ENCODE measurements around the gene MAGI2. TPM values are rescaled to one million over a fixed set of nuclear protein-coding genes. Genes with fewer than 3 reads are reported as not detected.

The MAGI2 gene
- total RNA-seq, 1 experiment from 2014 or later: 1.1 TPM

- DNase-seq (ENCODE audit: extremely low read depth, low read depth): no peak
These were observed 980.4 kb downstream of the MAGI2 start for GRCh38 chr7:78473021-78473420.

- no peak for DNase-seq (ENCODE audit: extremely low read depth, low read depth)
These were observed 980.9 kb downstream of the MAGI2 start for GRCh38 chr7:78472519-78472918.

DNA sequence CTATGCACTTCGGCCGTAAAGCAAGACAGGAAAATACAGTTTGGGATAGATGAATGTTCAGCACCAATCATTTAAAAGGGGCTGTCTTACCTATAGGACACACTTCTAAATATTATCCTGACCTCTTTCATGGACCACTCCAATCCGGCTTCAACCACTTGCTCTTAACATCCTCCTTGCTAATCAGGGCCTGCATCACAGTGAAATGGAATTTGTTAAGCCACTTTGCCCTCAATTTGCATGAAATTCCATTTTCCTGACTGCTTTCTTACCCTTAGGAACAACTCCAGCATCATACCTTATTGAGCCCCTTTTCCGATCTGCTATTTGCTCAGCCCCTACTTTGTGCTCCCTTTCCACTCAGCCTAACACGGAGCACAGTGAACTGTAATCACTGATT, 987.6 kb downstream of the MAGI2 start:
- DNase-seq (ENCODE audit: extremely low read depth, low read depth): no peak

DNA sequence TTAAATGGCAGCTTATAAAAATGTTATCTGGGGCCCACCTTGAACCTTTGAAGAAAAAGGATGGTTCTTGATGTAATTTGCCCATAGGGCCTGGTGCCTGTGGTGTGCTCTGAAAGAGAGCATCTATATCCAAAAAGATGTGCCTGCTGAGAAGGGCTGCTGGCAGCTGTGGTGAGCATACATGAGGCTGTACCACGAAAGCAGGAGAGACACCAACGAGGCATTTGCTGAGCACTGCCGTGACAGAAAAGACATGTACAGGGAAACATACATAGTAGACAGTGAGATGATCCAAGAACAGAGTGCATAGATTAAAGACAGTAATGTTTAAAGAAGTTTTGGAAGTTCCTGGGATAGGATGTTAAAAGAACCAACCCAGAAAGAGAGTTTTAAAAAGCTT, 990.4 kb downstream of the MAGI2 start:
- DNase-seq (ENCODE audit: extremely low read depth, low read depth): no peak

DNA sequence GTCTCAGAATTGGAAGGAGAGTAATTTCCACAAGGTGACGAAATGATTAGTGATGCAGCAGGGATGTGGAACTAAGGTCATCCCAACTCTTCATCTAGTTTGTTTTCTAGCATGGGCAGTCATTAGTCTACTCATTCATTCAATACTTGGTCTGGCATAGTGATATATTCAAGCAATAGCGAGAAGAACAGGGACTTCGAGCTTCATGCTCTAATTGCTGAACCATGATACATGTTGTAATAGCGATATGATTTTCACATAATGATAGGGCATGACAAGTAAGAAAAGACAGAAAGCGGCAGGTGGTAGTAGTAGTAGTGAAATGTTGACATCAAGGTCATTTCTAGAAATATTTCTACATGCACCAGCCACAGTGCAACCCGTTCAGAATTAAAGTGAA, 1002.8 kb downstream of the MAGI2 start:
- DNase-seq (ENCODE audit: extremely low read depth, low read depth): no peak

GRCh38 chr7:78448911-78449310, 1004.6 kb downstream of the MAGI2 start:
- no peak for DNase-seq (ENCODE audit: extremely low read depth, low read depth)

DNA sequence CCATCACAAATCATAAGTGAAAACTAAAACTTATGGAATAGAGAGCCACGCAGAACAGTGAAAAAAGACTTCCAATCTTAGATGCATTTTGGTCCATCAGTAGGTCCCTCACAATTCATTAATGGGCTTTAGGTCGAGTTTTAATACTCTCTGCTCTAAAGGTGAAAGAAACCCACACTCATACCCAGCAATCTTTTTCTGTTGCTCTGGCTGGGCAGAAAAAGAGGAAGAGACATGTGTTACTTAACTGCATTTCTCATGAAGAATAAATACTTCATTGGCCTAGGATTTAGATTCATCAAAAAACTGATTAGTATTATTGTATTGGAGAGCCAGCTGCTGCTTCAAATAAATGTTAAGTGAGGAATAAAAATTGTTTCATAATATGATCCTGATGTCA, 1009.2 kb downstream of the MAGI2 start:
- DNase-seq (ENCODE audit: extremely low read depth, low read depth): no peak

DNA sequence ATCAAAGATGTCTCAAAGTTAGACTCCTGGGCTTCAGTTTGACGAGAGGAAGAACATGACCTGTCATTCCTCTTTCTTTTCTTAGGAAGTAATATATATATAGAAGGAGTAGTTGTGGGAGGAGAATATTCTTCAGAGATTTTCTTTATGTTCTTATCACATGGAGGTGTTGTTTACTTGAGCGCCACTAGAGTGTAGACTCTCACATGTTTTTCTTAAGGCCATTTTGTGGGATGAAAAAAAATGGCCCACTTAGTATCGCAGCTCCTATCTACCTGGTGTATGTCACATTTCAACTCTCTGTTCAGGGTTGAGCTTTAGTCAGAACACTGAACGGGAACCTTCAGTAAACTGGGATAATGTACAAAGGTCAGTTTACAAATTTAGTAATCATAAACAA, 1009.7 kb downstream of the MAGI2 start:
- DNase-seq (ENCODE audit: extremely low read depth, low read depth): no peak

- DNase-seq (ENCODE audit: extremely low read depth, low read depth): no peak
These were observed 1011.7 kb downstream of the MAGI2 start for GRCh38 chr7:78441737-78442136.

GRCh38 chr7:78438433-78438832, 1015.0 kb downstream of the MAGI2 start:
- DNase-seq (ENCODE audit: extremely low read depth, low read depth): no peak

DNA sequence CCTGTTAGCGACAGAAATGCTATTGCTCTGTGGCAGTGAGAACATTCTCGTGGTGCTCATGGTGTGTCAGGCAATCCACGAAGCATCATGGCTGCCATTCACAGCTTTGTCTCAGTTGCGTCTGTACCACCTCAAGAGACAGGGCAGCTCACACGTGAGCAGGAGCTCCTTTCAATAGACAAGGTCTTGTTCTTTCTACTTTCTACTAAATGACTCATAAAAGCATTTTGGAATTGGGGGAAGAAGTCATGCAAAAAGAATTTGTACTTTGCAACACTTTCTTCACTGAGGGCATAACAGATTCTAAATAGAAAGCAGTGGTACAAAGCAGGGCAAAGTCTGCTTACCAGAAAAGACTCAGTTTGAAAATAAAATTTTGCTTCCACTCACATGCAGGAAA, 1016.3 kb downstream of the MAGI2 start:
- no peak for DNase-seq (ENCODE audit: extremely low read depth, low read depth)

GRCh38 chr7:78435355-78435754, 1018.1 kb downstream of the MAGI2 start:
- DNase-seq (ENCODE audit: extremely low read depth, low read depth): no peak

GRCh38 chr7:78434281-78434680, 1019.2 kb downstream of the MAGI2 start:
- no peak for DNase-seq (ENCODE audit: extremely low read depth, low read depth)

DNA sequence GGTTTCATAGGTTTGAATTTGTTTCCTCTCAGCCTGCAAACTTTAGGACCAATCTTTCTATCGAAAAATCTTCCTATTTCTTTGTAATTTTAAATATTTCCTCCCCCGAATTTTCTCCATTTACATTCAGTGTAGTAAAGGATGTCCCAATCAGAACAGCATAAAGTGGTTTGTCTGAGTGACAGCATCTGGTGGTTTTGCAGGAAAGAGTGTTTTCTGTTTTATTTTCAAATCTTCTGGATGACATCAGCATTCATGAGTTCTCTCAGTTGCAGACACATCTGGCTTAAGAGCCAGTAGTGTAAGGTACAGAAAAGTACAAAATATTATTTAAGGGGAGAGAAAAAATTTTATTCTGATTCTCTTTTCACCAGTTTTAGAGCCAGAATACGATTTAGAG, 1020.0 kb downstream of the MAGI2 start:
- no peak for DNase-seq (ENCODE audit: extremely low read depth, low read depth)

GRCh38 chr7:78429878-78430277, 1023.6 kb downstream of the MAGI2 start:
- DNase-seq (ENCODE audit: extremely low read depth, low read depth): no peak

GRCh38 chr7:78427209-78427608, 1026.3 kb downstream of the MAGI2 start:
- DNase-seq (ENCODE audit: extremely low read depth, low read depth): no peak

DNA sequence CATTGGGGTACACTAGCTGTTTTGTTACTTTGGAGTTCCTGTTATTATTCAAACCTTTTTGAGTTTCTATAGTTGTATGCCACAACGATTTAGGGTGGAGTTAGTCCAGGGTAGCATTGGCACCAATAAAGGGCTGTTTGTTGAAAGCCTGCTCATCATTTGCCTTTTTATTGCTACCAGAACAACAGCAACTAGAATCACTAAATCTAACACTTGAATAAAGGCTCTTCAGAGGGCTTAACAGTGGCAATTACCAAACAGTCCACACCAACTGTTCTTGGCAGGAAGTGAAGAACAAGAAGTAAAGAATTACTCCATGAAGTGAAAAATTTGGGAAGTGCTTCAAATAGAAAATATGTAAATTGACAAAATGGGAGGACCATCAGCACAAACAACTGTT, 1033.5 kb downstream of the MAGI2 start:
- DNase-seq (ENCODE audit: extremely low read depth, low read depth): no peak

DNA sequence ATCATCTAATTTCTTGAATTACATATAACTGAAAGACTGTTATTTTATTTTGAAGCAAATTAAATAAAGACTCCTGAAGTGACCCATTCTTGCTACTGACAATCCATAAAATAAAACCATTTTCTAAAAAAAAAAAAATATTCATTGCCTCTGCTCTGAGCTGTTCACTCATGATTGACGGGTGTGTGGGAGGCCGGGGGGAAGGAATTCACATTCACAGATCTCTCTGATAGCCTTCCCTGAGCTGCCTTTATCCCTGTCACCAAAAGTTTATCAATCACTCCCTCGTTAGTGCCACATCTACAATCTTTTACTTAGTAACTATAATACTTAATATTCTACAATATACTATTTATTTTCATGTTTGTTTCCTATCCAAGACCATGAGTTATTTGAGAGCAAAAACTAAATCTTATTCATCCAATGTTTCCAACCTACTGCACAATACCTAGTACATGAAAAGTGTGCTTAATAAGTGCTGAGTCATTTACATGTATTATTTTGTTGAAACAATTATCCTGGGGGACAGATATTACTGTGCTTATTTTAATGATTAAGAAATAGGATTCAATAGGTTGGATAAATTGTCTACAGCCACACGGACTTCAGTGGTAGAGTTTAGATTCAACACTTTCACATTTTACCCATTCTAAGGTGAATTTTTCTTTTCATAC, 1036.2 kb downstream of the MAGI2 start:
- DNase-seq (ENCODE audit: extremely low read depth, low read depth): no peak

GRCh38 chr7:78413568-78413967, 1039.9 kb downstream of the MAGI2 start:
- no peak for DNase-seq (ENCODE audit: extremely low read depth, low read depth)

GRCh38 chr7:78412216-78412858, 1041.1 kb downstream of the MAGI2 start:
- DNase-seq (ENCODE audit: extremely low read depth, low read depth): no peak

DNA sequence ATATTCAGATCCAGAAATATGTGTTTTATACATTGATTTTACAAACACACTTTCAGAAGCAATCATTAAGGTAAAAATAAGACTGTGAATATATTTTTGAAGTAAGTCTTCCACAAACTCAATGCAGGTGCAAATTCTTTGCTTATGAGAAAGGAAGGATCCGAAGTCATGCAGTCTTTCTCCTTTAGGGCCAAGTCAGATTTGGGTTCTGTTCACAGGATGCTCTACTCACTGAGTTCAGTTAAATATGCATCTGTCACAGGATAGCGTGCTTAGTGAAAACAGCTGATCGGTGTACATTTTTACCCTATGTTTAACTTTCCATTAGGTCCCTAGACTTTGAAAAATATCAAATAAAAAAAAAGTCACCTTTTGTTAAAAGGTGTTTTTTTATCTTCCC, 1046.4 kb downstream of the MAGI2 start:
- no peak for DNase-seq (ENCODE audit: extremely low read depth, low read depth)

- DNase-seq (ENCODE audit: extremely low read depth, low read depth): no peak
These were observed 1046.9 kb downstream of the MAGI2 start for GRCh38 chr7:78406531-78406930.

GRCh38 chr7:78402096-78402495, 1051.4 kb downstream of the MAGI2 start:
- DNase-seq (ENCODE audit: extremely low read depth, low read depth): no peak

All from NCI-H460 (cell line).